Activated CD4-positive, CD25-positive, alpha-beta regulatory T cell treated with anti-CD3 and anti-CD28 coated beads, Interleukin-2, amount 50 U/mL, for 24 hours (primary cell): ENCODE results near the gene TANK.

Experiments
- ATAC-seq, 2 donors: fragments of 150-1000 bp; cut with Tn5 transposase; one replicate each; pipeline ENCODE4 v1.10.0; 2021; ENCODE audit warnings: mild to moderate bottlenecking in 1 of 2, moderate library complexity in 1 of 2

Gene TANK

GRCh38 chr2:161134547-161135518 lies 25.4 kb upstream of the TANK start:
- no peak for ATAC-seq

GRCh38 chr2:161135951-161136593 lies 24.2 kb upstream of the TANK start:
- no peak for ATAC-seq

GRCh38 chr2:161136696-161137324 lies 23.4 kb upstream of the TANK start:
- ATAC-seq = peak; percentile 78 to 81

GRCh38 chr2:161138429-161138828 lies 21.8 kb upstream of the TANK start:
- peak; percentile 22 to 29 for ATAC-seq

- ATAC-seq = peak; percentile 40 to 42
Observed at GRCh38 chr2:161139098-161139987, 20.9 kb upstream of the TANK start.

- ATAC-seq = peak; percentile 21 to 42
Observed at GRCh38 chr2:161141033-161141432, 19.2 kb upstream of the TANK start.

GRCh38 chr2:161146209-161146775 lies 13.9 kb upstream of the TANK start:
- ATAC-seq = no peak

- no peak for ATAC-seq
Observed at GRCh38 chr2:161146996-161147395, 13.2 kb upstream of the TANK start.

GRCh38 chr2:161147856-161148255 lies 12.4 kb upstream of the TANK start:
- no peak for ATAC-seq

- ATAC-seq = no peak
Observed at GRCh38 chr2:161150704-161151103, 9.5 kb upstream of the TANK start.

GRCh38 chr2:161152302-161152701 lies 7.9 kb upstream of the TANK start:
- no peak for ATAC-seq

GRCh38 chr2:161158882-161159281 lies 1.3 kb upstream of the TANK start:
- ATAC-seq = no peak

GRCh38 chr2:161159456-161160225 lies 587 bp upstream of the TANK start:
- no peak for ATAC-seq

GRCh38 chr2:161161074-161161706 lies 962 bp downstream of the TANK start:
- peak; percentile 27 to 38 for ATAC-seq

- ATAC-seq = no peak
Observed at GRCh38 chr2:161163440-161163839, 3.2 kb downstream of the TANK start.

GRCh38 chr2:161164161-161164560 lies 3.9 kb downstream of the TANK start:
- no peak for ATAC-seq

- ATAC-seq = no peak
Observed at GRCh38 chr2:161165266-161165665, 5.0 kb downstream of the TANK start.

- no peak for ATAC-seq
Observed at GRCh38 chr2:161165811-161166210, 5.6 kb downstream of the TANK start.

- peak; percentile 93 to 96 for ATAC-seq
Observed at GRCh38 chr2:161166538-161167409, 6.5 kb downstream of the TANK start.

GRCh38 chr2:161169335-161169734 lies 9.1 kb downstream of the TANK start:
- ATAC-seq = no peak
